HUDEP-2 (cell line): ENCODE measurements around the gene CHMP2B.
"Not testable (repeated sequence)": the region's sequence is repeated elsewhere in the genome, so short reads cannot be mapped to it uniquely, and the experiment has no call there.

Experiments
- DNase-seq, 76 experiments: peaks; one replicate each; lab custom pipeline; 2025; ENCODE audit not compliant: unreplicated experiment in 76 of 76; lab: John Stamatoyannopoulos, UW

The CHMP2B gene

DNA sequence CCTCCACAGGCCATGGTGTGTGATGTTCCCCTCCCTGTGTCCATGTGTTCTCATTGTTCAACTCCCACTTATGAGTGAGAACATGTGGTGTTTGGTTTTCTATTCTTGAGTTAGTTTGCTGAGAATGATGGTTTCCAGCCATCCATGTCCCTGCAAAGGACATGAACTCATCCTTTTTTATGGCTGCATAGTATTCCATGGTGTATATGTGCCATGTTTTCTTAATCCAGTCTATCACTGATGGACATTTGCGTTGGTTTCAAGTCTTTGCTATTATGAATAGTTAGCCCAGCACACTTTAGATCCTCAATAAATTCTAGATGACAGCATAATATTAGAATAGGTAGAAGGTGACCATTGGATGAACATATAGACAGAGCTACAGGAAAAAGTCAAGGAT, 77.9 kb downstream of the CHMP2B start:
- not testable (repeated sequence) for DNase-seq
